SK-N-SH (cell line): Measurements from ENCODE around the gene SPG7. TPM values are rescaled to one million over a fixed set of nuclear protein-coding genes. Genes with fewer than 3 reads are reported as not detected.

Experiments used
- CTCF ChIA-PET: fragments of 300-600, 350-600 bp; formaldehyde crosslinking; extraction: SDS; loops from one replicate; lab custom pipeline; 2021; lab: Yijun Ruan, JAX
- POLR2A ChIA-PET: fragments of 350-600 bp; sonication (Branson Sonifier 250); formaldehyde crosslinking; extraction: SDS; loops from one replicate; lab custom pipeline; 2020; ENCODE audit warnings: antibody characterized with exemption, inconsistent platforms; lab: Yijun Ruan, JAX
- DNase-seq: peaks from one replicate; pipeline ENCODE4 v3.0.0; 2012
- H2AFZ ChIP-seq: fragments of 200-600 bp; sonication (generic); 2 replicates; pipeline ENCODE4 v1.8.1; 2016; ENCODE audit warnings: antibody characterized with exemption, mild to moderate bottlenecking, low read depth
- H3F3A ChIP-seq: fragments of 200-600 bp; sonication (generic); replicated peaks from 2 replicates; pipeline ENCODE3; 2016; ENCODE audit warnings: antibody characterized with exemption, mild to moderate bottlenecking; ENCODE audit not compliant: insufficient read depth
- H3K27ac ChIP-seq, 2 experiments: fragments of 200-500 bp in 1 of 2; fragments of 200-600 bp in 1 of 2; sonication (Bioruptor generic) in 1 of 2; sonication (generic), shearing (Covaris generic) in 1 of 2; 2 replicates each; pipeline versions ENCODE4 v1.5.1 to v1.6.1; 2014 to 2016; ENCODE audit warnings: low read depth in 2 of 2, inconsistent platforms in 1 of 2, low read length in 1 of 2, mild to moderate bottlenecking in 1 of 2, mixed read lengths in 1 of 2
- H3K27me3 ChIP-seq: fragments of 200-600 bp; sonication (generic), shearing (Covaris generic); 2 replicates; pipeline ENCODE4 v1.6.1; 2016; ENCODE audit warnings: mixed run types; ENCODE audit not compliant: insufficient read depth
- H3K36me3 ChIP-seq, 2 experiments: fragments of 200-500 bp in 1 of 2; fragments of 200-600 bp in 1 of 2; sonication (Bioruptor generic) in 1 of 2; sonication (generic) in 1 of 2; replicated peaks in 1 of 2; 2 replicates each; pipeline versions ENCODE3 to v1.5.1; 2014 to 2016; ENCODE audit warnings: low read length in 1 of 2, mild to moderate bottlenecking in 1 of 2; ENCODE audit not compliant: insufficient read depth in 2 of 2, control insufficient read depth in 1 of 2
- H3K4me1 ChIP-seq, 2 experiments: fragments of 200-500 bp in 1 of 2; fragments of 200-600 bp in 1 of 2; sonication (Bioruptor generic) in 1 of 2; sonication (generic), shearing (Covaris generic) in 1 of 2; 2 replicates each; pipeline versions ENCODE4 v1.5.1 to v1.6.1; 2014 to 2016; ENCODE audit warnings: low read depth in 1 of 2, low read length in 1 of 2, mixed run types in 1 of 2; ENCODE audit not compliant: insufficient read depth in 2 of 2, control insufficient read depth in 1 of 2
- H3K4me2 ChIP-seq: fragments of 200-600 bp; sonication (generic), shearing (Covaris generic); 2 replicates; pipeline ENCODE4 v1.6.1; 2017; ENCODE audit warnings: mixed run types
- H3K4me3 ChIP-seq, 2 experiments: fragments of 200-500 bp in 1 of 2; fragments of 200-600 bp in 1 of 2; sonication (Bioruptor generic) in 1 of 2; sonication (generic), shearing (Covaris generic) in 1 of 2; 2 replicates each; pipeline versions ENCODE4 v1.5.1 to v1.8.1; 2014 to 2016; ENCODE audit warnings: low read depth in 2 of 2, inconsistent platforms in 1 of 2, low read length in 1 of 2, mild to moderate bottlenecking in 1 of 2, mixed read lengths in 1 of 2, moderate library complexity in 1 of 2
- H3K79me2 ChIP-seq: fragments of 200-600 bp; sonication (generic); 2 replicates; pipeline ENCODE4 v1.8.1; 2017; ENCODE audit warnings: mild to moderate bottlenecking; ENCODE audit not compliant: insufficient read depth
- H3K9ac ChIP-seq: fragments of 200-600 bp; sonication (generic); 2 replicates; pipeline ENCODE4 v1.6.1; 2017; ENCODE audit warnings: mixed run types
- H3K9me2 ChIP-seq: fragments of 200-600 bp; sonication (generic); 2 replicates; pipeline ENCODE4 v1.6.1; 2017; ENCODE audit warnings: mixed run types
- H3K9me3 ChIP-seq: fragments of 200-600 bp; sonication (generic); 2 replicates; pipeline ENCODE4 v1.6.1; 2017; ENCODE audit warnings: mixed run types, mild to moderate bottlenecking, moderate library complexity
- H4K20me1 ChIP-seq: fragments of 200-600 bp; sonication (generic); 2 replicates; pipeline ENCODE4 v1.6.1; 2017; ENCODE audit warnings: mild to moderate bottlenecking, mixed run types; ENCODE audit not compliant: insufficient read depth
- CHD2 ChIP-seq: fragments of 150-350 bp; IDR thresholded peaks from 2 replicates; pipeline ENCODE4 v1.6.1; 2018; ENCODE audit warnings: low read length; ENCODE audit not compliant: partially characterized antibody
- EZH2phosphoT487 ChIP-seq: fragments of 200-600 bp; sonication (generic); IDR thresholded peaks from 2 replicates; pipeline ENCODE4 v1.6.1; 2017; ENCODE audit warnings: low read depth, mixed run types, mild to moderate bottlenecking, antibody characterized with exemption, moderate library complexity, borderline replicate concordance
- FOXJ3 ChIP-seq: sonication (generic); formaldehyde crosslinking; IDR thresholded peaks from 2 replicates; pipeline ENCODE4 v1.5.1; 2020; ENCODE audit warnings: mild to moderate bottlenecking, missing genetic modification reagents
- FOXM1 ChIP-seq: IDR thresholded peaks from 2 replicates; pipeline ENCODE4 v1.4.0; 2012; ENCODE audit warnings: low read depth, mild to moderate bottlenecking
- GABPA ChIP-seq: IDR thresholded peaks from 2 replicates; pipeline ENCODE4 v1.4.0; 2012; ENCODE audit warnings: low read depth, mild to moderate bottlenecking
- GATA2 ChIP-seq: sonication (generic); formaldehyde crosslinking; IDR thresholded peaks from 2 replicates; pipeline ENCODE4 v1.5.0; 2020; ENCODE audit warnings: mild to moderate bottlenecking, missing genetic modification reagents
- MEF2A ChIP-seq: IDR thresholded peaks from 2 replicates; pipeline ENCODE4 v1.4.0; 2012; ENCODE audit warnings: low read depth, borderline replicate concordance
- MXI1 ChIP-seq: IDR thresholded peaks from 2 replicates; pipeline ENCODE4 v1.6.1; 2012; ENCODE audit warnings: mild to moderate bottlenecking, low read depth, low read length, improper control_type of control experiment
- NFIC ChIP-seq: IDR thresholded peaks from 2 replicates; pipeline ENCODE4 v1.4.0; 2012; ENCODE audit warnings: borderline replicate concordance
- RAD21 ChIP-seq: IDR thresholded peaks from 2 replicates; pipeline ENCODE4 v1.6.1; 2012; ENCODE audit warnings: mild to moderate bottlenecking, low read length
- USF1 ChIP-seq: IDR thresholded peaks from 2 replicates; pipeline ENCODE4 v1.4.0; 2012; ENCODE audit warnings: low read depth, borderline replicate concordance
- USF2 ChIP-seq: fragments of 150-350 bp; IDR thresholded peaks from 2 replicates; pipeline ENCODE4 v1.6.1; 2017; ENCODE audit warnings: antibody characterized with exemption, low read length, low read depth, borderline replicate concordance
- YY1 ChIP-seq: IDR thresholded peaks from 2 replicates; pipeline ENCODE4 v1.4.0; 2012; ENCODE audit warnings: low read depth, mild to moderate bottlenecking
- WGBS: methylation state at CpG from one replicate; pipeline ENCODE4 v1.1.6; 2017; ENCODE audit warnings: low lambda C conversion rate; 5-methylcytosine and 5-hydroxymethylcytosine counted together
- polyA plus RNA-seq, 3 experiments: library from polyadenylated mRNA; depleted of rRNA; stranded (reverse); fragments of >200 nt; gene quantifications; 2 replicates each; pipeline ENCODE4 v1.2.3, GENCODE V29; 2012
- TF ChIP-seq, protein P1 (sequence below): IDR thresholded peaks from 2 replicates; pipeline ENCODE4 v1.6.1; 2012; ENCODE audit warnings: mild to moderate bottlenecking, low read depth, low read length, moderate library complexity
- TF ChIP-seq, protein P2 (sequence below): IDR thresholded peaks from 2 replicates; pipeline ENCODE4 v1.4.0; 2012; ENCODE audit warnings: low read depth
- TF ChIP-seq, protein P3 (sequence below): IDR thresholded peaks from 2 replicates; pipeline ENCODE4 v1.4.0; 2012; ENCODE audit warnings: low read depth, borderline replicate concordance

The SPG7 gene
- polyA plus RNA-seq, 1 of the 3 experiments (the other 2 are of a cell fraction), result 100 TPM

GRCh38 chr16:89583197-89583894 is 75.1 kb downstream of the SPG7 start:
- DNase-seq, result no peak
- H3K4me3 ChIP-seq, result no peak overlapping the region
- ChIA-PET CTCF (interaction anchor here (1.0 kb wide), 1 partner anchor 18 kb away, joined by 5 read pairs; no protein-coding TSS in a partner anchor), POLR2A (no interaction called here)
- no peak overlapping the region for H3K4me2 ChIP-seq
- WGBS, result 97% methylated on average over 11 of the region's 36 CpGs
- no peaks in the 10 kb centered on the region for H3K79me2 ChIP-seq
- no peak overlapping the region for H3K9ac ChIP-seq
- peaks cover 16% of the 10 kb centered on the region for H3F3A ChIP-seq
- no peaks in the 10 kb centered on the region for H3K9me2 ChIP-seq
- H3K9me3 ChIP-seq, result no peaks in the 10 kb centered on the region
- H2AFZ ChIP-seq, result no peak overlapping the region
- no peaks in the 10 kb centered on the region for H3K27me3 ChIP-seq
- H3K36me3 ChIP-seq, result no peaks in the 10 kb centered on the region
- no peaks in the 10 kb centered on the region for H4K20me1 ChIP-seq
- peaks cover 5 to 12% of the 10 kb centered on the region in 2 experiments; a peak in 3 of 4 replicates for H3K4me1 ChIP-seq
- TF ChIP-seq CHD2 (no peak), MXI1 (no peak), MEF2A (no peak), USF2 (no peak), YY1 (no peak), NFIC (no peak)
- TF ChIP-seq, protein P1, sequence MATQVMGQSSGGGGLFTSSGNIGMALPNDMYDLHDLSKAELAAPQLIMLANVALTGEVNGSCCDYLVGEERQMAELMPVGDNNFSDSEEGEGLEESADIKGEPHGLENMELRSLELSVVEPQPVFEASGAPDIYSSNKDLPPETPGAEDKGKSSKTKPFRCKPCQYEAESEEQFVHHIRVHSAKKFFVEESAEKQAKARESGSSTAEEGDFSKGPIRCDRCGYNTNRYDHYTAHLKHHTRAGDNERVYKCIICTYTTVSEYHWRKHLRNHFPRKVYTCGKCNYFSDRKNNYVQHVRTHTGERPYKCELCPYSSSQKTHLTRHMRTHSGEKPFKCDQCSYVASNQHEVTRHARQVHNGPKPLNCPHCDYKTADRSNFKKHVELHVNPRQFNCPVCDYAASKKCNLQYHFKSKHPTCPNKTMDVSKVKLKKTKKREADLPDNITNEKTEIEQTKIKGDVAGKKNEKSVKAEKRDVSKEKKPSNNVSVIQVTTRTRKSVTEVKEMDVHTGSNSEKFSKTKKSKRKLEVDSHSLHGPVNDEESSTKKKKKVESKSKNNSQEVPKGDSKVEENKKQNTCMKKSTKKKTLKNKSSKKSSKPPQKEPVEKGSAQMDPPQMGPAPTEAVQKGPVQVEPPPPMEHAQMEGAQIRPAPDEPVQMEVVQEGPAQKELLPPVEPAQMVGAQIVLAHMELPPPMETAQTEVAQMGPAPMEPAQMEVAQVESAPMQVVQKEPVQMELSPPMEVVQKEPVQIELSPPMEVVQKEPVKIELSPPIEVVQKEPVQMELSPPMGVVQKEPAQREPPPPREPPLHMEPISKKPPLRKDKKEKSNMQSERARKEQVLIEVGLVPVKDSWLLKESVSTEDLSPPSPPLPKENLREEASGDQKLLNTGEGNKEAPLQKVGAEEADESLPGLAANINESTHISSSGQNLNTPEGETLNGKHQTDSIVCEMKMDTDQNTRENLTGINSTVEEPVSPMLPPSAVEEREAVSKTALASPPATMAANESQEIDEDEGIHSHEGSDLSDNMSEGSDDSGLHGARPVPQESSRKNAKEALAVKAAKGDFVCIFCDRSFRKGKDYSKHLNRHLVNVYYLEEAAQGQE, result no peak
- TF ChIP-seq, protein P2, sequence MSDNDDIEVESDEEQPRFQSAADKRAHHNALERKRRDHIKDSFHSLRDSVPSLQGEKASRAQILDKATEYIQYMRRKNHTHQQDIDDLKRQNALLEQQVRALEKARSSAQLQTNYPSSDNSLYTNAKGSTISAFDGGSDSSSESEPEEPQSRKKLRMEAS, result no peak
- no peak overlapping the region for H3K27ac ChIP-seq

GRCh38 chr16:89583895-89584644 is 75.9 kb downstream of the SPG7 start:
- DNase-seq, result no peak
- Histone ChIP-seq H3K79me2 (no peaks in the 10 kb centered on the region), H3K36me3 (no peaks in the 10 kb centered on the region), H3K4me3 (no peak overlapping the region), H3F3A (peaks cover 16% of the 10 kb centered on the region), H4K20me1 (no peaks in the 10 kb centered on the region), H3K27me3 (no peaks in the 10 kb centered on the region), H3K9ac (no peak overlapping the region), H2AFZ (no peak overlapping the region), H3K27ac (no peak overlapping the region), H3K4me1 (peaks cover 5 to 12% of the 10 kb centered on the region in 2 experiments; a peak in 3 of 4 replicates), H3K9me3 (no peaks in the 10 kb centered on the region), H3K4me2 (no peak overlapping the region), H3K9me2 (no peaks in the 10 kb centered on the region)
- WGBS, result 93% methylated on average over 31 of the region's 49 CpGs
- CTCF ChIA-PET, result interaction anchor here (0.6 to 1.6 kb wide), 3 partner anchors 18 to 117 kb away, joined by 3 to 5 read pairs (median 5); no protein-coding TSS in a partner anchor
- POLR2A ChIA-PET, result no interaction called here
- TF ChIP-seq, protein P3, sequence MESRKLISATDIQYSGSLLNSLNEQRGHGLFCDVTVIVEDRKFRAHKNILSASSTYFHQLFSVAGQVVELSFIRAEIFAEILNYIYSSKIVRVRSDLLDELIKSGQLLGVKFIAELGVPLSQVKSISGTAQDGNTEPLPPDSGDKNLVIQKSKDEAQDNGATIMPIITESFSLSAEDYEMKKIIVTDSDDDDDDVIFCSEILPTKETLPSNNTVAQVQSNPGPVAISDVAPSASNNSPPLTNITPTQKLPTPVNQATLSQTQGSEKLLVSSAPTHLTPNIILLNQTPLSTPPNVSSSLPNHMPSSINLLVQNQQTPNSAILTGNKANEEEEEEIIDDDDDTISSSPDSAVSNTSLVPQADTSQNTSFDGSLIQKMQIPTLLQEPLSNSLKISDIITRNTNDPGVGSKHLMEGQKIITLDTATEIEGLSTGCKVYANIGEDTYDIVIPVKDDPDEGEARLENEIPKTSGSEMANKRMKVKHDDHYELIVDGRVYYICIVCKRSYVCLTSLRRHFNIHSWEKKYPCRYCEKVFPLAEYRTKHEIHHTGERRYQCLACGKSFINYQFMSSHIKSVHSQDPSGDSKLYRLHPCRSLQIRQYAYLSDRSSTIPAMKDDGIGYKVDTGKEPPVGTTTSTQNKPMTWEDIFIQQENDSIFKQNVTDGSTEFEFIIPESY, result no peak
- no peak for TF ChIP-seq MEF2A
- TF ChIP-seq EZH2phosphoT487, result no peak
- TF ChIP-seq FOXJ3 (CRISPR knock-in tag), result no peak
- no peak for TF ChIP-seq FOXM1
- TF ChIP-seq GATA2 (CRISPR knock-in tag), result no peak
- TF ChIP-seq, protein P2, result no peak
- TF ChIP-seq USF1, result no peak
- no peak for TF ChIP-seq NFIC
- no peak for TF ChIP-seq RAD21
- no peak for TF ChIP-seq GABPA
- TF ChIP-seq CHD2, result no peak
